ENCODE results near the gene WDR77.

The WDR77 gene

DNA sequence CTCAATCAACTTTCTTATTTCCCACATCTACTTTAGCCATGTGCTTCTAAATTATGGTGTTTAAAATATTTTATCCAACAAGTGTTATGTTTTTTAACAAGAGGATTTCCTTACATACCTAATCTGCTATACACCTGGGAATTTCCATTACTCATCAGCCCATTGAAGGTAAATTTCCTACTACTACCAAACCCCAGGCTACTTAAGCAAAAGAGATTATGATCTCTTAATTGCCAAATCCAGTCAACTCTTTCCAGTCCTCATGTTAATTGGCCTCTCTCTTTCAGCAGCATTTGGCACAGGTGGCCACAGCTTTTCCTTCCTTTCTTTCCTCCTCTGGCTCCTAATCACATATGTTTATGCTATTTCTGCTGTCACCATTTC, 19.7 kb upstream of the WDR77 start:
- no peak overlapping the region for H2BK15ac ChIP-seq (replicated peaks; ENCODE audit: low read depth)

GRCh38 chr1:111467865-111468716, 19.0 kb upstream of the WDR77 start:
- Histone ChIP-seq H3K4ac (ENCODE audit: low read depth, low read length) (no peak overlapping the region), H2BK15ac (replicated peaks; ENCODE audit: low read depth) (no peak overlapping the region), H3K9ac (ENCODE audit: low read length) (no peak overlapping the region), H3K27ac (ENCODE audit: low read depth, low read length) (no peak overlapping the region), H2AK5ac (ENCODE audit: low read length) (no peak overlapping the region), H2BK120ac (ENCODE audit: low read depth, low read length) (no peak overlapping the region), H4K5ac (ENCODE audit: low read length) (no peak overlapping the region), H3K4me2 (ENCODE audit: low read length) (no peak overlapping the region), H3K27me3 (ENCODE audit: insufficient read depth, low read length, poor library complexity) (no peaks in the 10 kb centered on the region), H3K18ac (ENCODE audit: low read length) (no peak overlapping the region), H4K8ac (ENCODE audit: low read depth, low read length) (no peak overlapping the region), H3K36me3 (ENCODE audit: control insufficient read depth, insufficient read depth, low read length) (no peaks in the 10 kb centered on the region), H3K79me2 (ENCODE audit: control insufficient read depth, insufficient read depth, low read length) (no peaks in the 10 kb centered on the region), H2BK5ac (ENCODE audit: low read length) (no peak overlapping the region), H3K79me1 (ENCODE audit: low read length) (no peaks in the 10 kb centered on the region), H3K23ac (ENCODE audit: low read length) (no peak overlapping the region), H3K56ac (ENCODE audit: low read length) (no peak overlapping the region), H3K4me1 (ENCODE audit: control insufficient read depth, low read depth, low read length) (no peaks in the 10 kb centered on the region), H3K4me3 (ENCODE audit: low read length) (no peak overlapping the region)
- DNase-seq, result peak; percentile 37
- no CpG with 5 or more reads among the region's 2 CpGs for WGBS (ENCODE audit: extremely low coverage, insufficient coverage, low lambda C conversion rate)

More for the DNA sequence above, 19.7 kb upstream of the WDR77 start:
- H3K4me1 ChIP-seq (ENCODE audit: control insufficient read depth, low read depth, low read length), result no peaks in the 10 kb centered on the region
- no peaks in the 10 kb centered on the region for H3K36me3 ChIP-seq (ENCODE audit: control insufficient read depth, insufficient read depth, low read length)
- no peak overlapping the region for H3K56ac ChIP-seq (ENCODE audit: low read length)
- H3K18ac ChIP-seq (ENCODE audit: low read length), result no peak overlapping the region
- H4K5ac ChIP-seq (ENCODE audit: low read length), result no peak overlapping the region
- H3K4me2 ChIP-seq (ENCODE audit: low read length), result no peak overlapping the region
- H3K4ac ChIP-seq (ENCODE audit: low read depth, low read length), result no peak overlapping the region
- no peak overlapping the region for H3K9ac ChIP-seq (ENCODE audit: low read length)
- no peak overlapping the region for H3K23ac ChIP-seq (ENCODE audit: low read length)
- no peak overlapping the region for H3K27ac ChIP-seq (ENCODE audit: low read depth, low read length)
- H3K27me3 ChIP-seq (ENCODE audit: insufficient read depth, low read length, poor library complexity), result no peaks in the 10 kb centered on the region
- H3K79me2 ChIP-seq (ENCODE audit: control insufficient read depth, insufficient read depth, low read length), result no peaks in the 10 kb centered on the region
- H3K4me3 ChIP-seq (ENCODE audit: low read length), result no peak overlapping the region
- H2BK5ac ChIP-seq (ENCODE audit: low read length), result no peak overlapping the region
- H2BK120ac ChIP-seq (ENCODE audit: low read depth, low read length), result no peak overlapping the region
- H4K8ac ChIP-seq (ENCODE audit: low read depth, low read length), result no peak overlapping the region
- H2AK5ac ChIP-seq (ENCODE audit: low read length), result no peak overlapping the region
- H3K79me1 ChIP-seq (ENCODE audit: low read length), result no peaks in the 10 kb centered on the region
- peak; percentile 28 for DNase-seq

GRCh38 chr1:111466480-111466879, 17.4 kb upstream of the WDR77 start:
- Histone ChIP-seq H3K23ac (ENCODE audit: low read length) (no peak overlapping the region), H3K79me1 (ENCODE audit: low read length) (no peaks in the 10 kb centered on the region), H3K9ac (ENCODE audit: low read length) (no peak overlapping the region), H3K4me1 (ENCODE audit: control insufficient read depth, low read depth, low read length) (no peaks in the 10 kb centered on the region), H3K27me3 (ENCODE audit: insufficient read depth, low read length, poor library complexity) (no peaks in the 10 kb centered on the region), H3K4ac (ENCODE audit: low read depth, low read length) (no peak overlapping the region), H2BK120ac (ENCODE audit: low read depth, low read length) (no peak overlapping the region), H3K18ac (ENCODE audit: low read length) (no peak overlapping the region), H2AK5ac (ENCODE audit: low read length) (no peak overlapping the region), H3K4me2 (ENCODE audit: low read length) (no peak overlapping the region), H3K56ac (ENCODE audit: low read length) (no peak overlapping the region), H3K79me2 (ENCODE audit: control insufficient read depth, insufficient read depth, low read length) (no peaks in the 10 kb centered on the region), H4K5ac (ENCODE audit: low read length) (no peak overlapping the region), H3K27ac (ENCODE audit: low read depth, low read length) (no peak overlapping the region), H3K36me3 (ENCODE audit: control insufficient read depth, insufficient read depth, low read length) (no peaks in the 10 kb centered on the region), H4K8ac (ENCODE audit: low read depth, low read length) (no peak overlapping the region), H2BK15ac (replicated peaks; ENCODE audit: low read depth) (no peak overlapping the region), H2BK5ac (ENCODE audit: low read length) (no peak overlapping the region), H3K4me3 (ENCODE audit: low read length) (no peak overlapping the region)
- no peak for DNase-seq
- no CpG with 5 or more reads among the region's 1 CpG for WGBS (ENCODE audit: extremely low coverage, insufficient coverage, low lambda C conversion rate)

GRCh38 chr1:111465754-111466153, 16.7 kb upstream of the WDR77 start:
- no peak overlapping the region for H3K18ac ChIP-seq (ENCODE audit: low read length)
- H3K36me3 ChIP-seq (ENCODE audit: control insufficient read depth, insufficient read depth, low read length), result no peaks in the 10 kb centered on the region
- H2BK5ac ChIP-seq (ENCODE audit: low read length), result no peak overlapping the region
- no peak overlapping the region for H2BK120ac ChIP-seq (ENCODE audit: low read depth, low read length)
- no peak overlapping the region for H2AK5ac ChIP-seq (ENCODE audit: low read length)
- no peak overlapping the region for H3K23ac ChIP-seq (ENCODE audit: low read length)
- no peaks in the 10 kb centered on the region for H3K27me3 ChIP-seq (ENCODE audit: insufficient read depth, low read length, poor library complexity)
- H2BK15ac ChIP-seq (replicated peaks; ENCODE audit: low read depth), result no peak overlapping the region
- DNase-seq, result no peak
- H3K27ac ChIP-seq (ENCODE audit: low read depth, low read length), result no peak overlapping the region
- no peak overlapping the region for H3K4me2 ChIP-seq (ENCODE audit: low read length)
- H3K79me1 ChIP-seq (ENCODE audit: low read length), result no peaks in the 10 kb centered on the region
- H3K4me1 ChIP-seq (ENCODE audit: control insufficient read depth, low read depth, low read length), result no peaks in the 10 kb centered on the region
- no peak overlapping the region for H4K5ac ChIP-seq (ENCODE audit: low read length)
- no peak overlapping the region for H3K9ac ChIP-seq (ENCODE audit: low read length)
- no CpG with 5 or more reads among the region's 2 CpGs for WGBS (ENCODE audit: extremely low coverage, insufficient coverage, low lambda C conversion rate)
- H3K4ac ChIP-seq (ENCODE audit: low read depth, low read length), result no peak overlapping the region
- H3K79me2 ChIP-seq (ENCODE audit: control insufficient read depth, insufficient read depth, low read length), result no peaks in the 10 kb centered on the region
- H4K8ac ChIP-seq (ENCODE audit: low read depth, low read length), result no peak overlapping the region
- H3K56ac ChIP-seq (ENCODE audit: low read length), result no peak overlapping the region
- H3K4me3 ChIP-seq (ENCODE audit: low read length), result no peak overlapping the region

DNA sequence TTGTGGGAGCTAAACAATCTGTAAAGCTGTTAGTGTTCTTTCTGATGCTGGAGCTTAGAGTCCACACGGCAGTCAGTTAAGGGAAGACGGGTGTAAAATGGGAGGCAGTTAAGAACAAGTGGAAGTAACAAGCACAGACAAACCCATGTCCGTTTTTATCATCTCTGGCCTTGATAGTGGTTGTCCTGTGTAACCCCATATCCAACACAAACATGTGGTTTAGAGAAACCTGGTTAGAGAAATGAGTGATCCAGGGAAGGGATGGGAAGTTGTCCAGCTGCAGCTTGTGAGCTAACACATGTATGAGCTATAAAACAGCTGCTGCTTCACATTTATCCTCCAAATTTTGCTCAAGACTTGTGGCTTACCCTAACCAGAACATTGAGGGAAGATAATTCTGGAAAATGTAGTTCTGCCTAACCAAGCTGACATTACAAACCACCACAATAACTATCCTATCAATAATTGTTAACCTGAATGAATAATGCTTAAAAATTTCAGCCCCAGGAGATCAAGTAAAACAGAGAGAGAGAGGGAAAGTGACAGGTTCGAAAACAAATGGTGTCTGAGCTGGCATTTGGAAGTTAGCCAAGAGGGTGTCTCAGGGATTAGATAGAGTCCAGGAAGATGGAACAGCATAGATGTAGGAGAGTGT, 14.1 kb upstream of the WDR77 start:
- Histone ChIP-seq H2BK15ac (replicated peaks; ENCODE audit: low read depth) (no peak overlapping the region), H3K56ac (ENCODE audit: low read length) (no peak overlapping the region), H3K4ac (ENCODE audit: low read depth, low read length) (no peak overlapping the region), H3K23ac (ENCODE audit: low read length) (no peak overlapping the region), H3K27ac (ENCODE audit: low read depth, low read length) (no peak overlapping the region), H3K18ac (ENCODE audit: low read length) (no peak overlapping the region), H4K8ac (ENCODE audit: low read depth, low read length) (no peak overlapping the region), H2AK5ac (ENCODE audit: low read length) (no peak overlapping the region), H3K4me1 (ENCODE audit: control insufficient read depth, low read depth, low read length) (no peaks in the 10 kb centered on the region), H3K4me3 (ENCODE audit: low read length) (no peak overlapping the region), H2BK5ac (ENCODE audit: low read length) (no peak overlapping the region), H3K79me2 (ENCODE audit: control insufficient read depth, insufficient read depth, low read length) (no peaks in the 10 kb centered on the region), H3K79me1 (ENCODE audit: low read length) (peaks cover 1% of the 10 kb centered on the region), H3K36me3 (ENCODE audit: control insufficient read depth, insufficient read depth, low read length) (peaks cover 7% of the 10 kb centered on the region), H3K27me3 (ENCODE audit: insufficient read depth, low read length, poor library complexity) (no peaks in the 10 kb centered on the region), H3K9ac (ENCODE audit: low read length) (no peak overlapping the region), H3K4me2 (ENCODE audit: low read length) (no peak overlapping the region), H2BK120ac (ENCODE audit: low read depth, low read length) (no peak overlapping the region), H4K5ac (ENCODE audit: low read length) (no peak overlapping the region)
- no peak for DNase-seq
- WGBS (ENCODE audit: extremely low coverage, insufficient coverage, low lambda C conversion rate), result no CpG with 5 or more reads among the region's 4 CpGs
